PFSK-1 (cell line): ENCODE data around the gene RABGEF1.

Experiments used
- FOXP2 ChIP-seq: optimal IDR thresholded peaks from 2 replicates; pipeline ENCODE3; 2011; ENCODE audit warnings: borderline replicate concordance, control low read depth, inconsistent platforms; ENCODE audit not compliant: insufficient read depth; ENCODE audit errors: extremely low read length, extremely low read depth
- POLR2AphosphoS5 ChIP-seq: IDR thresholded peaks from 2 replicates; pipeline ENCODE4 v1.6.1; 2012; ENCODE audit warnings: low read depth, mild to moderate bottlenecking, control low read depth, low read length, moderate library complexity
- REST ChIP-seq, 2 experiments: IDR thresholded peaks; 2 replicates each; pipeline versions ENCODE4 v1.6.1 to v1.8.0; 2011 to 2012; ENCODE audit warnings: low read depth in 2 of 2, low read length in 2 of 2, control low read depth in 1 of 2, inconsistent platforms in 1 of 2, mild to moderate bottlenecking in 1 of 2, moderate library complexity in 1 of 2; ENCODE audit not compliant: insufficient read depth in 1 of 2
- SIN3A ChIP-seq: IDR thresholded peaks from 2 replicates; pipeline ENCODE4 v1.6.1; 2012; ENCODE audit warnings: mild to moderate bottlenecking, low read length, moderate library complexity, borderline replicate concordance; ENCODE audit not compliant: insufficient read depth
- TAF1 ChIP-seq: IDR thresholded peaks from 2 replicates; pipeline ENCODE4 v1.6.1; 2012; ENCODE audit warnings: low read length, control low read depth, borderline replicate concordance; ENCODE audit not compliant: insufficient read depth

The RABGEF1 gene

GRCh38 chr7:66735154-66735553, 5.4 kb upstream of the RABGEF1 start:
- TF ChIP-seq SIN3A: no peak
- no peak for TF ChIP-seq POLR2AphosphoS5
- TF ChIP-seq TAF1: no peak
- TF ChIP-seq REST (IDR thresholded peaks at IDR 0.05; ENCODE audit: insufficient read depth in 1 of 2, low read depth in 2 of 2, low read length in 2 of 2): no peak
- TF ChIP-seq FOXP2: no peak

- TF ChIP-seq REST (IDR thresholded peaks at IDR 0.05; ENCODE audit: insufficient read depth in 1 of 2, low read depth in 2 of 2, low read length in 2 of 2) (no peak), SIN3A (no peak), POLR2AphosphoS5 (no peak), FOXP2 (no peak), TAF1 (no peak)
Observed at GRCh38 chr7:66735850-66736249, 4.7 kb upstream of the RABGEF1 start.

DNA sequence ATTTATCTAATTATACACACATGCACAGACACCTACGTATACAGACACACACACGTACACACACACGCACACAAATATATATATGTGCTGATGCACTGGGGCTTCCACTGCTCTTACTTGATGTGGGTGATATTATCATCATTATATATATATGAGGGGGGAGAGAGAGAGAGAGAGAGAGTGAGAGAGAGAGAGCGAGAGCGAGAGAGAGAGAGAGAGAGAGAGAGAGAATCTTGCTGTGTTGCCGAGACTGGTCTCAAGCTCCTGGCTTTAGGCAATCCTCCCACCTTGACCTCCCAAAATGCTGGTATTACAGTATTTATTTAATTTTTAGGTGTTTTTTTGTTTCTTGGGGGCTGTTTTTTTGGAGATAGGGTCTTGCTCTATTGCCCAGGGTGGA, 3.6 kb upstream of the RABGEF1 start:
- TF ChIP-seq REST (IDR thresholded peaks at IDR 0.05; ENCODE audit: insufficient read depth in 1 of 2, low read depth in 2 of 2, low read length in 2 of 2): no peak
- TF ChIP-seq TAF1: no peak
- TF ChIP-seq POLR2AphosphoS5: no peak
- TF ChIP-seq FOXP2: no peak
- no peak for TF ChIP-seq SIN3A

DNA sequence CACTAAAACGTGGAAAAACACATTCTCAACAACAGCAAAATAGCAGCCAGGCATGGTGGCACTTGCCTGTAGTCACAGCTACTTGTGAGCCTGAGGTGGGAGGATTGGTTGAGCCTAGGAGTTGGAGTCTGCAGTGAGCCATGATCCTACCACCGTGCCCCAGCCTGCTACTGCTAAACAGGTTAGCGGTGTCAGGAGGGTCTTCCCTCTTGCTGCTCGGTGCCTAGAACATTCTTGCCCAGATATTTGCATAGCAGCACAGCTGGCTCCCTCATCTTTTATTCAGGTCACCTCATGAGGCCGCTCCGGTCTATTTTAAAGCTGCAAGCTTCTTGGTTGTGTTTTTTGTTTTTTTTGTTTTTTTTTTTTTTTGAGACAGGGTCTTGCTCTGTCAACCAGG, 2.9 kb upstream of the RABGEF1 start:
- TF ChIP-seq POLR2AphosphoS5 (no peak), SIN3A (no peak), REST (IDR thresholded peaks at IDR 0.05; ENCODE audit: insufficient read depth in 1 of 2, low read depth in 2 of 2, low read length in 2 of 2) (no peak), FOXP2 (no peak), TAF1 (no peak)

- no peak for TF ChIP-seq TAF1
- TF ChIP-seq POLR2AphosphoS5: no peak
- no peak for TF ChIP-seq FOXP2
- no peak for TF ChIP-seq SIN3A
- no peak for TF ChIP-seq REST (IDR thresholded peaks at IDR 0.05; ENCODE audit: insufficient read depth in 1 of 2, low read depth in 2 of 2, low read length in 2 of 2)
Observed at GRCh38 chr7:66739477-66739876, 1.1 kb upstream of the RABGEF1 start.
